Epithelial cell of esophagus (primary cell): ENCODE measurements around the gene CACNA1H.

Experiments
- DNase-seq: peaks from one replicate; pipeline ENCODE4 v3.0.0; 2010; ENCODE audit warnings: low read depth
- H3K4me3 ChIP-seq: 2 replicates; pipeline ENCODE4 v1.5.1; 2011; ENCODE audit warnings: mild to moderate bottlenecking, low read length, control low read depth
- TF ChIP-seq, protein P1 (sequence below): IDR thresholded peaks from 2 replicates; pipeline ENCODE4 v1.5.1; 2011; ENCODE audit warnings: low read depth, mild to moderate bottlenecking, low read length, control low read depth, inconsistent platforms; ENCODE audit not compliant: insufficient read depth; ENCODE audit errors: missing control alignments

Gene CACNA1H

GRCh38 chr16:1131378-1131994 is 21.4 kb upstream of the CACNA1H start:
- TF ChIP-seq, protein P1, sequence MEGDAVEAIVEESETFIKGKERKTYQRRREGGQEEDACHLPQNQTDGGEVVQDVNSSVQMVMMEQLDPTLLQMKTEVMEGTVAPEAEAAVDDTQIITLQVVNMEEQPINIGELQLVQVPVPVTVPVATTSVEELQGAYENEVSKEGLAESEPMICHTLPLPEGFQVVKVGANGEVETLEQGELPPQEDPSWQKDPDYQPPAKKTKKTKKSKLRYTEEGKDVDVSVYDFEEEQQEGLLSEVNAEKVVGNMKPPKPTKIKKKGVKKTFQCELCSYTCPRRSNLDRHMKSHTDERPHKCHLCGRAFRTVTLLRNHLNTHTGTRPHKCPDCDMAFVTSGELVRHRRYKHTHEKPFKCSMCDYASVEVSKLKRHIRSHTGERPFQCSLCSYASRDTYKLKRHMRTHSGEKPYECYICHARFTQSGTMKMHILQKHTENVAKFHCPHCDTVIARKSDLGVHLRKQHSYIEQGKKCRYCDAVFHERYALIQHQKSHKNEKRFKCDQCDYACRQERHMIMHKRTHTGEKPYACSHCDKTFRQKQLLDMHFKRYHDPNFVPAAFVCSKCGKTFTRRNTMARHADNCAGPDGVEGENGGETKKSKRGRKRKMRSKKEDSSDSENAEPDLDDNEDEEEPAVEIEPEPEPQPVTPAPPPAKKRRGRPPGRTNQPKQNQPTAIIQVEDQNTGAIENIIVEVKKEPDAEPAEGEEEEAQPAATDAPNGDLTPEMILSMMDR = no peak
- H3K4me3 ChIP-seq = no peak overlapping the region
- DNase-seq = no peak

DNA sequence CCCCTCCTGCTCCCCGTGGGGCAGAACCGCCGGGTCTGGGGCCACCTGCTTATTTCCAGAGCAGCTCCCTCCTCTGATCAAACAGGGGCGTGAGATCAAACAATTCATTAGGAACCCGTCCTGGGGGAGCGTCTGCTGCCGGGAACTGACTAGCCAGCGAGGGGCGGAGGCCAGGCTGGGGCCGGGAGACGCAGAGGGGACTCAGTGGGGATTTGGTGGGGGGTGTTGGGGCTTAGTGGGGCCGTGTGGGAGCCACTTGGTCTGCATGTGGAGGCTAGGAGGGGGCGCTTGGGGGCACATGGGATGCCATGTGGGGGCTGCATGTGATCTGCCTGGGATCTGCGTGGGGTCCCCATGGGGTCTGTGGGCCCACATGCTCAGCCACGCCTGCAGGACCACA is 20.5 kb upstream of the CACNA1H start:
- no peak overlapping the region for H3K4me3 ChIP-seq
- no peak for DNase-seq
- TF ChIP-seq, protein P1 = no peak

DNA sequence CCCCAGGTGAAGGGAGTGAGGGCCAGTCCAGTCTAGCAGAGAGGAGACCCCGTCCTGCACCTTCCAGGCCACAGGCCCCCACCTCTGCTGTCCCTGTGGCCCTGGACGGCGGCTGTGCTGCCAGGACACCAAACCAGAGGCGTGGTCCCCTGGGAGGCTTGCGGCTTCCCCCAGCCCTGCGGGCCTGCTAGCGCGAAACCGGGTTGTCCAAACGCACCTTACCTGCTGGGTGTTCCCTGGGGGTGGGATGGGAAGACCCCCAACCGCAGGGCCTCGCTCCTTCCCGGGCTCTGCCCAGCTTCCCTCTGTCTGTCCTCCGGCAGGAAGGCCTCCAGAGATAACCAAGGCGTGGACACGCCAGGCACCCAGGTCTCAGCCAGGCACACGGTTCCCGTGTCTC is 19.6 kb upstream of the CACNA1H start:
- TF ChIP-seq, protein P1 = no peak
- H3K4me3 ChIP-seq = no peak overlapping the region
- no peak for DNase-seq

GRCh38 chr16:1133810-1134520 is 18.9 kb upstream of the CACNA1H start:
- TF ChIP-seq, protein P1 = no peak
- H3K4me3 ChIP-seq = no peak overlapping the region
- no peak for DNase-seq

- H3K4me3 ChIP-seq = no peak overlapping the region
- TF ChIP-seq, protein P1 = no peak
- no peak for DNase-seq
Observed at GRCh38 chr16:1134776-1135458, 18.0 kb upstream of the CACNA1H start.

DNA sequence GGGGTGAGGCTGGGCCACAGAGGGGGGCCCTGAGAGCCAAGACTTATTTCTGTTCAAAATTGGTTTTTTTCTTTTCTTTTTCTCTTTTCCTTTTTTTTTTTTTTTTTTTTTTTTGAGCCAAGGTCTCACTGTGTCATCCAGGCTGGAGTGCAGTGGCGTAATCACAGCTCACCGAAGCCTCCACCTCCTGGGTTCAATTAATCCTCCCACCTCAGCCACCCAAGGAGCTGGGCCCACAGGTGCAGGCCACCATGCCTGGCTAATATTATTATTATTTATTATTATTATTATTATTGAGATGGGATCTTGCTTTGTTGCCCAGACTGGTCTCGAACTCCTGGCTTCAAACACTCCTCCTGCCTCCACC is 17.5 kb upstream of the CACNA1H start:
- TF ChIP-seq, protein P1 = no peak
- no peak overlapping the region for H3K4me3 ChIP-seq
- DNase-seq = no peak
